GM12878 (cell line): Measurements from ENCODE around the gene VGLL4. TPM values are rescaled to one million over a fixed set of nuclear protein-coding genes. Genes with fewer than 3 reads are reported as not detected.

Experiments
- ATAC-seq: fragments of 200-7000 bp; cut with Tn5 transposase; 3 replicates; pipeline ENCODE4 v1.9.1; 2020; ENCODE audit warnings: mild to moderate bottlenecking, moderate library complexity
- BruUV-seq: library from RNA; stranded (reverse); fragments of 400-500 nt; replicated peaks from 2 replicates; lab custom pipeline; 2021; lab: Mats Ljungman, UMichigan
- CTCF ChIA-PET: fragments of 300-600 bp; sonication (Branson Sonifier 250); formaldehyde crosslinking; extraction: SDS; loops from one replicate; lab custom pipeline; 2021; ENCODE audit warnings: inconsistent platforms; lab: Yijun Ruan, JAX
- POLR2A ChIA-PET: fragments of 350-600 bp; formaldehyde crosslinking; extraction: SDS; loops from one replicate; lab custom pipeline; 2021; ENCODE audit warnings: inconsistent platforms; lab: Charles Lee
- RAD21 ChIA-PET: fragments of 300-600 bp; sonication (Branson Sonifier 250); formaldehyde crosslinking; loops from one replicate; lab custom pipeline; 2023; ENCODE audit warnings: antibody characterized with exemption; ENCODE audit not compliant: unreplicated experiment; lab: Charles Lee
- SMC1A ChIA-PET: fragments of 300-600 bp; sonication (Branson Sonifier 250); formaldehyde crosslinking; loops from one replicate; lab custom pipeline; 2023; ENCODE audit not compliant: unreplicated experiment, uncharacterized antibody; lab: Charles Lee
- DNase-seq: peaks from one replicate; pipeline ENCODE4 v3.0.0-alpha.2; 2011; ENCODE audit warnings: low read depth, low spot score
- FAIRE-seq: peaks from 3 replicates; lab custom pipeline; 2011; peaks lifted over from hg19 to GRCh38; lab: Jason Lieb, UNC
- H2AFZ ChIP-seq: 2 replicates; pipeline ENCODE4 v1.6.0; 2011; ENCODE audit warnings: low read depth, low read length, control low read depth; ENCODE audit not compliant: control insufficient read depth
- H3K27ac ChIP-seq: 2 replicates; pipeline ENCODE4 v1.5.1; 2011; ENCODE audit warnings: control low read depth; ENCODE audit not compliant: control insufficient read depth, insufficient read depth
- H3K27me3 ChIP-seq, 2 experiments: replicated peaks in 1 of 2; 2 replicates each; pipeline versions ENCODE4 v1.6.0 to v1.6.1; 2011; ENCODE audit warnings: low read length in 1 of 2; ENCODE audit not compliant: control insufficient read depth in 2 of 2, insufficient read depth in 2 of 2
- H3K36me3 ChIP-seq, 2 experiments: 2 replicates each; pipeline ENCODE4 v1.5.1; 2011; ENCODE audit warnings: low read length in 1 of 2; ENCODE audit not compliant: control insufficient read depth in 2 of 2, insufficient read depth in 2 of 2
- H3K4me1 ChIP-seq: 2 replicates; pipeline ENCODE4 v1.6.1; 2011; ENCODE audit warnings: mild to moderate bottlenecking, low read length, moderate library complexity, mixed read lengths; ENCODE audit not compliant: control insufficient read depth, insufficient read depth
- H3K4me2 ChIP-seq: 2 replicates; pipeline ENCODE4 v1.6.0; 2011; ENCODE audit warnings: control low read depth; ENCODE audit not compliant: control insufficient read depth, insufficient read depth
- H3K4me3 ChIP-seq: fragments of 200-600 bp; sonication (generic); 2 replicates; pipeline ENCODE4 v1.5.1; 2016
- H3K79me2 ChIP-seq: 2 replicates; pipeline ENCODE4 v1.6.0; 2011; ENCODE audit warnings: low read length; ENCODE audit not compliant: control insufficient read depth, insufficient read depth
- H3K9ac ChIP-seq: 2 replicates; pipeline ENCODE4 v1.8.0; 2011; ENCODE audit warnings: low read length, control low read depth, mixed read lengths; ENCODE audit not compliant: control insufficient read depth, insufficient read depth
- H3K9me3 ChIP-seq: replicated peaks from 3 replicates; pipeline ENCODE4 v1.5.1; 2011; ENCODE audit warnings: mild to moderate bottlenecking, low read length; ENCODE audit not compliant: control insufficient read depth, insufficient read depth
- H4K20me1 ChIP-seq: 2 replicates; pipeline ENCODE4 v1.6.0; 2011; ENCODE audit not compliant: control insufficient read depth, insufficient read depth
- ESRRA ChIP-seq: IDR thresholded peaks from 2 replicates; pipeline ENCODE4 v1.6.1; 2012; ENCODE audit warnings: mild to moderate bottlenecking, low read length, improper control_type of control experiment
- JUNB ChIP-seq: IDR thresholded peaks from 2 replicates; pipeline ENCODE4 v1.6.1; 2016; ENCODE audit warnings: antibody characterized with exemption, mild to moderate bottlenecking
- SMARCA5 ChIP-seq: fragments of 450-650 bp; IDR thresholded peaks from 2 replicates; pipeline ENCODE4 v1.6.1; 2017; ENCODE audit warnings: mild to moderate bottlenecking
- WGBS: methylation state at CpG from one replicate; pipeline ENCODE4 v1.1.6; 2016; ENCODE audit warnings: low lambda C conversion rate; ENCODE audit not compliant: insufficient replicate concordance, insufficient coverage; ENCODE audit errors: missing lambda C conversion rate; 5-methylcytosine and 5-hydroxymethylcytosine counted together
- in situ Hi-C: fragments of 300-500 bp; cut with MboI; formaldehyde crosslinking; loops from 9 replicates; pipeline ENCODE4 v1.14.3; 2018; ENCODE audit warnings: mixed read lengths
- intact Hi-C: fragments of 100-400 bp; cut with micrococcal nuclease; formaldehyde crosslinking; loops from one replicate; pipeline ENCODE4 v1.14.2; 2022; ENCODE audit not compliant: unreplicated experiment
- polyA plus RNA-seq, 11 experiments: library from polyadenylated mRNA; depleted of rRNA in 4 of 11; unstranded in 6 of 11; stranded (reverse) in 5 of 11; fragments of >200 nt; fragmentation: Nextera tagmentation in 4 of 11; fragmentation: Illumina TruSeq in 1 of 11; extraction: Ambion mirVana in 4 of 11; extraction: Trizol in 1 of 11; gene quantifications; 1 replicate in 1 of 11; 2 replicates in 10 of 11; pipeline versions ENCODE4 v1.2.1 to v1.2.3, GENCODE V29; 2011 to 2016; ENCODE audit warnings: inconsistent platforms in 2 of 11, missing spikeins in 2 of 11, low read depth in 1 of 11
- total RNA-seq, 4 experiments: library from RNA; depleted of rRNA in 3 of 4; stranded (reverse); fragments of >200 nt in 3 of 4; fragmentation: Illumina TruSeq in 1 of 4; extraction: Trizol in 1 of 4; gene quantifications; 2 replicates each; pipeline versions ENCODE4 v1.2.1 to v1.2.3, GENCODE V29; 2013 to 2021
- TF ChIP-seq, protein P1 (sequence below): IDR thresholded peaks from 2 replicates; pipeline ENCODE4 v1.6.1; 2011; ENCODE audit warnings: borderline replicate concordance, low read depth, mild to moderate bottlenecking, moderate library complexity, low read length; ENCODE audit not compliant: insufficient read depth, poor library complexity, severe bottlenecking
- TF ChIP-seq, protein P2 (sequence below): fragments of 450-650 bp; IDR thresholded peaks from 2 replicates; pipeline ENCODE4 v1.6.1; 2017; ENCODE audit warnings: mild to moderate bottlenecking, moderate library complexity

Gene VGLL4
- total and polyA plus RNA-seq, 10 of the 15 experiments (the other 5 are each of a cell fraction or from before 2014, with no cell fraction given) = 0.44 to 38.1 (median 16.1) TPM

DNA sequence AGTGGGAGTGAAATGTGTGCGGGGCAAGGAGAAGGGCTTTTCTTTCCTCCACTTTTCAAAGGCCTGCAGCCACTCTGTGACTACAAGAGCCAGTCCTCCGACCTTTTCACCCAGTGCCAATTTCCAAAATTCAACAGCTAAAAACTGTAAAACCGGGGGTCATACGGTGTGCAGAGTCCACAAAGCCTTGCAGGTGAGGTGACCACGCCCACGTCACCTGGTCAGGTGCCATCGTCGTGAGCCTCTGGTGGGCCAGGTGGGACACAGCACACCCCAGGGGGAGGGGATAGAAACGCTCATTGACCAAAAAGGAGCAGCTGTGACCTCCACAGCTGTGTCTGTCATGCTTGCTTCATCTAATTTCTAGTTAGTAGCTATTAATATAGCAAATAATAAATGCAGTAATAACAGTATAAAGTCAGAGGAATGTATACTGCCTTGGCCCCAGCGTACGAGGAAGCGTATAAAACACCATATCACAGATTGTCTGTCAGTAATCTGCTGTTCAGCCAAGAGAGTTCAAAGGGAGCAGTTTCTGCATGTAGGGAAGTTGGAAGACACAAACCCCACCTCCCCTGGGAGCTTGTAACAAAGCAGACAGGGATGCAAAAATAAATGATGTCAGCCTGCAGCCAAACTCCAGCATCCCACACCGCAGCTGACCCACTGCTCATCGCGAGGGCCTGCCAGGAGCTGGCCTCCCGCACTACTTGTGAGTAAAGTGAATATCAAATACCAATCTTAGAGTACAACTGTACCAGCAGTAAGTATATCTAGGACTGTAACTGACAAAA, 86.7 kb downstream of the VGLL4 start:
- no peak overlapping the region for H3K27ac ChIP-seq
- H3K36me3 ChIP-seq = peaks cover 7 to 34% of the 10 kb centered on the region in 2 experiments
- SMC1A ChIA-PET = interaction anchor here (1.3 kb wide), 1 partner anchor 92 kb away, joined by 3 read pairs; no protein-coding TSS in a partner anchor
- H3K4me1 ChIP-seq = no peaks in the 10 kb centered on the region
- no peaks in the 10 kb centered on the region for H3K27me3 ChIP-seq
- no peak overlapping the region for H3K4me2 ChIP-seq
- no peak overlapping the region for H3K9ac ChIP-seq
- CTCF ChIA-PET = interaction anchor here (0.6 kb wide), 1 partner anchor 81 kb away, joined by 3 read pairs; no protein-coding TSS in a partner anchor
- no peaks in the 10 kb centered on the region; the same call in 1 of the 2 replicates for H4K20me1 ChIP-seq
- H3K4me3 ChIP-seq = no peak overlapping the region
- in situ Hi-C loops (no loop called here), intact Hi-C loops (no loop called here)
- FAIRE-seq = no peak
- no peaks in the 10 kb centered on the region for H3K9me3 ChIP-seq
- no peak for DNase-seq
- TF ChIP-seq, protein P1, sequence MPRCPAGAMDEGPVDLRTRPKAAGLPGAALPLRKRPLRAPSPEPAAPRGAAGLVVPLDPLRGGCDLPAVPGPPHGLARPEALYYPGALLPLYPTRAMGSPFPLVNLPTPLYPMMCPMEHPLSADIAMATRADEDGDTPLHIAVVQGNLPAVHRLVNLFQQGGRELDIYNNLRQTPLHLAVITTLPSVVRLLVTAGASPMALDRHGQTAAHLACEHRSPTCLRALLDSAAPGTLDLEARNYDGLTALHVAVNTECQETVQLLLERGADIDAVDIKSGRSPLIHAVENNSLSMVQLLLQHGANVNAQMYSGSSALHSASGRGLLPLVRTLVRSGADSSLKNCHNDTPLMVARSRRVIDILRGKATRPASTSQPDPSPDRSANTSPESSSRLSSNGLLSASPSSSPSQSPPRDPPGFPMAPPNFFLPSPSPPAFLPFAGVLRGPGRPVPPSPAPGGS = no peak
- TF ChIP-seq ESRRA (no peak), JUNB (no peak), SMARCA5 (no peak)
- TF ChIP-seq, protein P2, sequence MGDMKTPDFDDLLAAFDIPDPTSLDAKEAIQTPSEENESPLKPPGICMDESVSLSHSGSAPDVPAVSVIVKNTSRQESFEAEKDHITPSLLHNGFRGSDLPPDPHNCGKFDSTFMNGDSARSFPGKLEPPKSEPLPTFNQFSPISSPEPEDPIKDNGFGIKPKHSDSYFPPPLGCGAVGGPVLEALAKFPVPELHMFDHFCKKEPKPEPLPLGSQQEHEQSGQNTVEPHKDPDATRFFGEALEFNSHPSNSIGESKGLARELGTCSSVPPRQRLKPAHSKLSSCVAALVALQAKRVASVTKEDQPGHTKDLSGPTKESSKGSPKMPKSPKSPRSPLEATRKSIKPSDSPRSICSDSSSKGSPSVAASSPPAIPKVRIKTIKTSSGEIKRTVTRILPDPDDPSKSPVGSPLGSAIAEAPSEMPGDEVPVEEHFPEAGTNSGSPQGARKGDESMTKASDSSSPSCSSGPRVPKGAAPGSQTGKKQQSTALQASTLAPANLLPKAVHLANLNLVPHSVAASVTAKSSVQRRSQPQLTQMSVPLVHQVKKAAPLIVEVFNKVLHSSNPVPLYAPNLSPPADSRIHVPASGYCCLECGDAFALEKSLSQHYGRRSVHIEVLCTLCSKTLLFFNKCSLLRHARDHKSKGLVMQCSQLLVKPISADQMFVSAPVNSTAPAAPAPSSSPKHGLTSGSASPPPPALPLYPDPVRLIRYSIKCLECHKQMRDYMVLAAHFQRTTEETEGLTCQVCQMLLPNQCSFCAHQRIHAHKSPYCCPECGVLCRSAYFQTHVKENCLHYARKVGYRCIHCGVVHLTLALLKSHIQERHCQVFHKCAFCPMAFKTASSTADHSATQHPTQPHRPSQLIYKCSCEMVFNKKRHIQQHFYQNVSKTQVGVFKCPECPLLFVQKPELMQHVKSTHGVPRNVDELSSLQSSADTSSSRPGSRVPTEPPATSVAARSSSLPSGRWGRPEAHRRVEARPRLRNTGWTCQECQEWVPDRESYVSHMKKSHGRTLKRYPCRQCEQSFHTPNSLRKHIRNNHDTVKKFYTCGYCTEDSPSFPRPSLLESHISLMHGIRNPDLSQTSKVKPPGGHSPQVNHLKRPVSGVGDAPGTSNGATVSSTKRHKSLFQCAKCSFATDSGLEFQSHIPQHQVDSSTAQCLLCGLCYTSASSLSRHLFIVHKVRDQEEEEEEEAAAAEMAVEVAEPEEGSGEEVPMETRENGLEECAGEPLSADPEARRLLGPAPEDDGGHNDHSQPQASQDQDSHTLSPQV = no peak
- BruUV-seq = TSS peak; percentile 46
- H2AFZ ChIP-seq = no peak overlapping the region
- RAD21 ChIA-PET = interaction anchor here (1.6 kb wide), 1 partner anchor 69 kb away, joined by 3 read pairs; no protein-coding TSS in a partner anchor
- 86% methylated on average over 16 of the region's 16 CpGs for WGBS
- H3K79me2 ChIP-seq = no peaks in the 10 kb centered on the region
- ATAC-seq = no peak
- POLR2A ChIA-PET = interaction anchor here (0.9 kb wide), 1 partner anchor 18 kb away, joined by 3 read pairs; no protein-coding TSS in a partner anchor
